SU-DHL-6 (cell line): Measurements from ENCODE around the gene MRPS34.

Experiments
- CTCF ChIP-seq: fragments of 200-600 bp; sonication (generic); IDR thresholded peaks from one replicate; pipeline ENCODE4 v1.5.1; 2017; ENCODE audit warnings: antibody characterized with exemption, mild to moderate bottlenecking, low read length, moderate library complexity; ENCODE audit not compliant: insufficient read depth, poor library complexity, severe bottlenecking
- EZH2phosphoT487 ChIP-seq: fragments of 200-600 bp; sonication (generic), shearing (Covaris generic); conservative IDR thresholded peaks from 2 replicates; pipeline ENCODE4 v1.6.1; 2018; ENCODE audit warnings: mild to moderate bottlenecking, antibody characterized with exemption, low read length, moderate library complexity, mixed read lengths

GRCh38 chr16:1789643-1790045, 16.7 kb upstream of the MRPS34 start:
- TF ChIP-seq CTCF (no peak), EZH2phosphoT487 (no peak)
